K562 (cell line): ENCODE measurements around the gene FAM177B. TPM values are rescaled to one million over a fixed set of nuclear protein-coding genes. Genes with fewer than 3 reads are reported as not detected.

Experiments used
- ATAC-seq: fragments of 200-7000 bp; cut with Tn5 transposase; 3 replicates; pipeline ENCODE4 v1.9.1; 2020; ENCODE audit warnings: moderate library complexity
- BruUV-seq: library from RNA; stranded (reverse); fragments of 400-500 nt; replicated peaks from 2 replicates; lab custom pipeline; 2021; lab: Mats Ljungman, UMichigan
- CTCF ChIA-PET: fragments of 300-600 bp; formaldehyde crosslinking; extraction: SDS; loops from one replicate; lab custom pipeline; 2021; ENCODE audit warnings: low intra/inter-chr PET ratio; lab: Yijun Ruan, JAX
- POLR2A ChIA-PET: fragments of 300-600, 350-650 bp; sonication (Branson Sonifier 250); formaldehyde crosslinking; extraction: SDS; loops from one replicate; lab custom pipeline; 2021; ENCODE audit warnings: antibody characterized with exemption, inconsistent platforms; lab: Yijun Ruan, JAX
- DNase-seq, 4 experiments: peaks; one replicate each; pipeline versions ENCODE4 v3.0.0 to v3.0.0-alpha.2; 2011 to 2018; ENCODE audit warnings: low spot score in 3 of 4, mixed read lengths in 3 of 4; ENCODE audit errors: extremely low read depth in 1 of 4
- FAIRE-seq: peaks from 2 replicates; lab custom pipeline; 2011; peaks lifted over from hg19 to GRCh38; lab: Jason Lieb, UNC
- H2AFZ ChIP-seq: 2 replicates; pipeline ENCODE4 v1.6.0; 2011; ENCODE audit warnings: low read depth, low read length, control low read depth, inconsistent platforms
- H3K27ac ChIP-seq: fragments of 200-600 bp; 3 replicates; pipeline ENCODE4 v1.8.0; 2011; ENCODE audit warnings: low read depth, mild to moderate bottlenecking, control low read depth, inconsistent platforms, low read length, moderate library complexity, mixed read lengths; ENCODE audit errors: extremely low read depth
- H3K27me3 ChIP-seq, 2 experiments: fragments of 300-600 bp in 1 of 2; 2 replicates in 1 of 2; 3 replicates in 1 of 2; pipeline versions ENCODE4 v1.6.0 to v1.8.0; 2011; ENCODE audit warnings: inconsistent platforms in 2 of 2, low read length in 2 of 2, mild to moderate bottlenecking in 1 of 2, mixed read lengths in 1 of 2, moderate library complexity in 1 of 2; ENCODE audit not compliant: control insufficient read depth in 2 of 2, insufficient read depth in 2 of 2
- H3K36me3 ChIP-seq: fragments of 300-600 bp; 3 replicates; pipeline ENCODE4 v1.8.0; 2011; ENCODE audit warnings: mild to moderate bottlenecking, low read length, inconsistent platforms; ENCODE audit not compliant: control insufficient read depth, insufficient read depth
- H3K4me1 ChIP-seq, 2 experiments: fragments of 200-600 bp in 1 of 2; replicated peaks in 1 of 2; 2 replicates in 1 of 2; 3 replicates in 1 of 2; pipeline versions ENCODE4 v1.5.1 to v1.8.0; 2011; ENCODE audit warnings: inconsistent platforms in 2 of 2, low read length in 2 of 2, mild to moderate bottlenecking in 1 of 2, mixed read lengths in 1 of 2, moderate library complexity in 1 of 2; ENCODE audit not compliant: control insufficient read depth in 2 of 2, insufficient read depth in 2 of 2
- H3K4me2 ChIP-seq: 2 replicates; pipeline ENCODE4 v1.6.1; 2011; ENCODE audit warnings: low read length, control low read depth, inconsistent platforms, mixed read lengths; ENCODE audit not compliant: insufficient read depth
- H3K4me3 ChIP-seq: fragments of 200-600 bp; sonication (generic), shearing (Covaris generic); 2 replicates; pipeline ENCODE4 v1.5.1; 2016; ENCODE audit warnings: control low read depth, inconsistent platforms
- H3K79me2 ChIP-seq: fragments of 200-600 bp; 3 replicates; pipeline ENCODE4 v1.8.0; 2011; ENCODE audit warnings: low read length, inconsistent platforms; ENCODE audit not compliant: control insufficient read depth, insufficient read depth
- H3K9ac ChIP-seq, 2 experiments: 2 replicates each; pipeline versions ENCODE4 v1.6.0 to v1.6.1; 2011; ENCODE audit warnings: low read depth in 2 of 2, low read length in 2 of 2, control low read depth in 1 of 2, inconsistent platforms in 1 of 2, mild to moderate bottlenecking in 1 of 2, mixed read lengths in 1 of 2; ENCODE audit not compliant: insufficient read depth in 1 of 2
- H3K9me1 ChIP-seq: one replicate; pipeline ENCODE4 v1.6.0; 2011; ENCODE audit warnings: inconsistent platforms, mild to moderate bottlenecking, low read length, moderate library complexity; ENCODE audit not compliant: control insufficient read depth, insufficient read depth
- H3K9me3 ChIP-seq: replicated peaks from 2 replicates; pipeline ENCODE4 v1.5.1; 2011; ENCODE audit warnings: low read depth, low read length, inconsistent platforms; ENCODE audit not compliant: control insufficient read depth, insufficient read depth
- H4K20me1 ChIP-seq: replicated peaks from 2 replicates; pipeline ENCODE4 v1.6.1; 2011; ENCODE audit warnings: low read length, inconsistent platforms, mixed read lengths; ENCODE audit not compliant: control insufficient read depth, insufficient read depth
- C11orf30 ChIP-seq: fragments of 450-650 bp; IDR thresholded peaks from 2 replicates; pipeline ENCODE4 v1.6.1; 2016; ENCODE audit warnings: low read depth, mild to moderate bottlenecking
- CSDE1 ChIP-seq, 2 experiments: fragments of 450-650 bp; IDR thresholded peaks; 2 replicates each; pipeline ENCODE4 v1.6.1; 2016; ENCODE audit warnings: mild to moderate bottlenecking in 1 of 2
- FUS ChIP-seq: fragments of 200-400 bp; formaldehyde crosslinking; optimal IDR thresholded peaks from 2 replicates; pipeline ENCODE3; 2017; ENCODE audit warnings: low read depth, low read length
- HNRNPUL1 ChIP-seq: fragments of 200-400 bp; formaldehyde crosslinking; IDR thresholded peaks from 2 replicates; pipeline ENCODE4 v1.6.1; 2017; ENCODE audit warnings: low read length
- NEUROD1 ChIP-seq: fragments of 150-350 bp; IDR thresholded peaks from 2 replicates; pipeline ENCODE4 v1.6.1; 2014; ENCODE audit warnings: borderline replicate concordance, low read length, low read depth; ENCODE audit not compliant: partially characterized antibody
- NR3C1 ChIP-seq: sonication (generic); formaldehyde crosslinking; IDR thresholded peaks from 2 replicates; pipeline ENCODE4 v1.8.1; 2022; ENCODE audit warnings: missing genetic modification reagents
- PHF20 ChIP-seq: fragments of 450-650 bp; IDR thresholded peaks from 2 replicates; pipeline ENCODE4 v1.6.1; 2018; ENCODE audit not compliant: partially characterized antibody
- SAP30 ChIP-seq: fragments of 200-600 bp; sonication (generic); IDR thresholded peaks from 2 replicates; pipeline ENCODE4 v1.6.1; 2012; ENCODE audit warnings: borderline replicate concordance, low read depth, mild to moderate bottlenecking, moderate library complexity, low read length, control low read depth, inconsistent platforms; ENCODE audit not compliant: insufficient read depth, poor library complexity, severe bottlenecking
- SETDB1 ChIP-seq: IDR thresholded peaks from one replicate; pipeline ENCODE4 v1.6.1; 2012; ENCODE audit warnings: low read length, control low read depth, inconsistent platforms
- SRSF3 ChIP-seq: fragments of 200-400 bp; formaldehyde crosslinking; IDR thresholded peaks from 2 replicates; pipeline ENCODE4 v1.6.1; 2016; ENCODE audit warnings: mild to moderate bottlenecking, low read length, moderate library complexity; ENCODE audit not compliant: insufficient read depth
- TAF15 ChIP-seq: fragments of 200-400 bp; formaldehyde crosslinking; IDR thresholded peaks from 2 replicates; pipeline ENCODE4 v1.6.1; 2017; ENCODE audit warnings: mild to moderate bottlenecking, low read depth, low read length, moderate library complexity
- ZNF347 ChIP-seq: fragments of 450-650 bp; formaldehyde crosslinking; IDR thresholded peaks from 2 replicates; pipeline ENCODE4 v1.4.0; 2020; ENCODE audit warnings: low read depth, mild to moderate bottlenecking, moderate library complexity
- ZSCAN29 ChIP-seq: fragments of 450-650 bp; IDR thresholded peaks from 2 replicates; pipeline ENCODE4 v1.6.1; 2017
- WGBS: fragments of 100-300 bp; shearing (Covaris generic); methylation state at CpG from one replicate; pipeline ENCODE4 v1.1.6; 2016; ENCODE audit warnings: low coverage, mixed read lengths; ENCODE audit not compliant: insufficient coverage; ENCODE audit errors: missing lambda C conversion rate; 5-methylcytosine and 5-hydroxymethylcytosine counted together
- in situ Hi-C: fragments of 300-500 bp; cut with MboI; formaldehyde crosslinking; loops from 4 replicates; pipeline ENCODE4 v1.15.0; 2018; ENCODE audit warnings: inconsistent platforms, mixed read lengths
- intact Hi-C: fragments of 100-400 bp; cut with micrococcal nuclease; formaldehyde crosslinking; loops from 2 replicates; pipeline ENCODE4 v1.14.2; 2022
- polyA plus RNA-seq, 8 experiments: library from polyadenylated mRNA; depleted of rRNA in 4 of 8; stranded (reverse) in 5 of 8; unstranded in 3 of 8; fragments of >200 nt; fragmentation: Nextera tagmentation in 2 of 8; fragmentation: Illumina TruSeq in 1 of 8; extraction: Ambion mirVana in 2 of 8; extraction: Trizol in 1 of 8; gene quantifications; 2 replicates each; pipeline versions ENCODE4 v1.2.1 to v1.2.3, GENCODE V29; 2011 to 2014; ENCODE audit warnings: inconsistent platforms in 1 of 8, missing spikeins in 1 of 8
- total RNA-seq, 7 experiments: library from RNA; depleted of rRNA in 6 of 7; stranded (reverse); fragments of >200 nt in 6 of 7; fragmentation: Illumina TruSeq in 2 of 7; extraction: Trizol in 2 of 7; gene quantifications; 2 replicates each; pipeline versions ENCODE4 v1.2.1 to v1.2.3, GENCODE V29; 2011 to 2021; ENCODE audit warnings: low replicate concordance in 1 of 7
- TF ChIP-seq, protein P1 (sequence below): sonication (generic); formaldehyde crosslinking; IDR thresholded peaks from 2 replicates; pipeline ENCODE4 v1.8.1; 2023; ENCODE audit warnings: mild to moderate bottlenecking, missing genetic modification reagents
- TF ChIP-seq, protein P2 (sequence below): sonication (generic); formaldehyde crosslinking; IDR thresholded peaks from 2 replicates; pipeline ENCODE4 v1.9.0; 2022; ENCODE audit warnings: mild to moderate bottlenecking, missing genetic modification reagents

The FAM177B gene
- total and polyA plus RNA-seq, 9 of the 15 experiments (the other 6 are each of a cell fraction or from before 2014, with no cell fraction given): not detected

DNA sequence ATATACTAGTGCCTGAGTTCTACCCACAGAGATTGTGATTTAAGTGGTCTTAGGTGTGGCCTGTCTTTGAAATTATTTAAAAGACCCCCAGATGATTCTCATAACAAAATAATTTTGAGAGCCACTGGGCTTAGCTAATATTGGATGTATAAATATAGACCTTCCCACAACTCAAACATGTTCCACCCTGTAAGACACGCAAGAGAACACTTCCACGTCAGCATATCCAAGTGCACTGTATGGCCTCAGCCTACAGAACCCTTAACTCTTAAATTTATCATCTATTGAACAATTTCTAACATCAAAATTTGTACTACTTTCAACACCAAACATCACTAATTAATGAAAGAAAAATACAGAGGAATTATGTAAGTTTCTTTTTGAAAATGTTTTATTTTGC, 2.5 kb downstream of the FAM177B start:
- POLR2A ChIA-PET: interaction anchor here (1.0 kb wide), 1 partner anchor 15 kb away, joined by 3 read pairs; no protein-coding TSS in a partner anchor
- WGBS: 20% methylated on average over 2 of the region's 2 CpGs
- no peaks in the 10 kb centered on the region for H4K20me1 ChIP-seq
- no peaks in the 10 kb centered on the region for H3K4me1 ChIP-seq
- ATAC-seq: no peak
- in situ Hi-C loops: no loop called here
- no peaks in the 10 kb centered on the region for H3K9me1 ChIP-seq
- TF ChIP-seq C11orf30 (no peak), SAP30 (no peak), ZNF347 (CRISPR knock-in tag) (no peak), SETDB1 (no peak), NEUROD1 (no peak)
- TF ChIP-seq, all 486 proteins: peak for 0
- peaks cover 4% of the 10 kb centered on the region; the same call in 1 of the 3 replicates for H3K36me3 ChIP-seq
- H3K9me3 ChIP-seq: no peaks in the 10 kb centered on the region
- no peak overlapping the region for H3K4me3 ChIP-seq
- intact Hi-C loops: no loop called here
- H3K27ac ChIP-seq: no peak overlapping the region
- H3K27me3 ChIP-seq: peaks cover 0 to 14% of the 10 kb centered on the region in 2 experiments; a peak in 2 of 5 replicates
- H3K79me2 ChIP-seq: no peaks in the 10 kb centered on the region
- DNase-seq (no peak), FAIRE-seq (no peak)
- H2AFZ ChIP-seq: no peak overlapping the region
- no peak overlapping the region for H3K4me2 ChIP-seq
- CTCF ChIA-PET: interaction anchor here (0.6 to 2.5 kb wide), 2 partner anchors 86 to 342 kb away, joined by 3 to 14 read pairs; no protein-coding TSS in a partner anchor
- no TSS peak for BruUV-seq
- no peak overlapping the region for H3K9ac ChIP-seq

DNA sequence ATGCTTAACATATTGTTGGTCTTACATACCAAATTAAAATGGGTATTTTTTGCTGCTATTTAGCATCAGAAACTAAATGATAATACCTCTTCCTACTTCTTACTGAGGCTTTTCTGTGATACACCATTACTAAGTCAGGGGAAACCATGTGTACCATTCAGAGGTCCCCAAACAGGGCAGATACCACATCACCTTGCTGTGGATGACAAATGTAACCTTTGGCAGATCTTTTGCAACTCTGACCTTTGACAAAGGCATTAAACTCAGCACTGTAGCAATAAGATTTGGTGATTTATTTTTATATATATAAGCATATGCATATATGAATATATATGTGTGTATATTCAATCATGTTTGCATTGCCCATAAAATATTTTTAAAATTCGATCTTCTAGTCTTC, 2.9 kb downstream of the FAM177B start:
- Histone ChIP-seq H3K79me2 (no peaks in the 10 kb centered on the region), H3K27me3 (peaks cover 0 to 14% of the 10 kb centered on the region in 2 experiments; a peak in 3 of 5 replicates), H3K36me3 (no peaks in the 10 kb centered on the region), H2AFZ (no peak overlapping the region), H3K4me3 (no peak overlapping the region), H3K4me1 (no peaks in the 10 kb centered on the region), H3K9me3 (no peaks in the 10 kb centered on the region), H3K4me2 (no peak overlapping the region), H3K9me1 (no peaks in the 10 kb centered on the region), H3K27ac (no peak overlapping the region), H4K20me1 (no peaks in the 10 kb centered on the region), H3K9ac (no peak overlapping the region)
- CTCF ChIA-PET: interaction anchor here (2.5 kb wide), 1 partner anchor 341 kb away, joined by 14 read pairs; no protein-coding TSS in a partner anchor
- intact Hi-C loops (no loop called here), in situ Hi-C loops (no loop called here)
- no peak for ATAC-seq
- BruUV-seq: no TSS peak
- WGBS: 0% methylated on average over 1 of the region's 1 CpG
- POLR2A ChIA-PET: no interaction called here
- no peak for DNase-seq
- no peak for FAIRE-seq
- TF ChIP-seq, protein P1, sequence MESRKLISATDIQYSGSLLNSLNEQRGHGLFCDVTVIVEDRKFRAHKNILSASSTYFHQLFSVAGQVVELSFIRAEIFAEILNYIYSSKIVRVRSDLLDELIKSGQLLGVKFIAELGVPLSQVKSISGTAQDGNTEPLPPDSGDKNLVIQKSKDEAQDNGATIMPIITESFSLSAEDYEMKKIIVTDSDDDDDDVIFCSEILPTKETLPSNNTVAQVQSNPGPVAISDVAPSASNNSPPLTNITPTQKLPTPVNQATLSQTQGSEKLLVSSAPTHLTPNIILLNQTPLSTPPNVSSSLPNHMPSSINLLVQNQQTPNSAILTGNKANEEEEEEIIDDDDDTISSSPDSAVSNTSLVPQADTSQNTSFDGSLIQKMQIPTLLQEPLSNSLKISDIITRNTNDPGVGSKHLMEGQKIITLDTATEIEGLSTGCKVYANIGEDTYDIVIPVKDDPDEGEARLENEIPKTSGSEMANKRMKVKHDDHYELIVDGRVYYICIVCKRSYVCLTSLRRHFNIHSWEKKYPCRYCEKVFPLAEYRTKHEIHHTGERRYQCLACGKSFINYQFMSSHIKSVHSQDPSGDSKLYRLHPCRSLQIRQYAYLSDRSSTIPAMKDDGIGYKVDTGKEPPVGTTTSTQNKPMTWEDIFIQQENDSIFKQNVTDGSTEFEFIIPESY (CRISPR knock-in tag): no peak
- TF ChIP-seq PHF20: no peak
- TF ChIP-seq ZSCAN29: no peak
- TF ChIP-seq SRSF3: no peak
- TF ChIP-seq, protein P2, sequence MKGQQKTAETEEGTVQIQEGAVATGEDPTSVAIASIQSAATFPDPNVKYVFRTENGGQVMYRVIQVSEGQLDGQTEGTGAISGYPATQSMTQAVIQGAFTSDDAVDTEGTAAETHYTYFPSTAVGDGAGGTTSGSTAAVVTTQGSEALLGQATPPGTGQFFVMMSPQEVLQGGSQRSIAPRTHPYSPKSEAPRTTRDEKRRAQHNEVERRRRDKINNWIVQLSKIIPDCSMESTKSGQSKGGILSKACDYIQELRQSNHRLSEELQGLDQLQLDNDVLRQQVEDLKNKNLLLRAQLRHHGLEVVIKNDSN: no peak
- TF ChIP-seq NR3C1 (CRISPR knock-in tag): no peak
- no peak for TF ChIP-seq TAF15
- TF ChIP-seq FUS: no peak
- no peak for TF ChIP-seq CSDE1 (IDR thresholded peaks at IDR 0.05)
- no peak for TF ChIP-seq HNRNPUL1
